Panc1 (cell line): ENCODE measurements around the gene ARRDC5. TPM values are rescaled to one million over a fixed set of nuclear protein-coding genes. Genes with fewer than 3 reads are reported as not detected.

Experiments used
- ATAC-seq: fragments of 200-7000 bp; cut with Tn5 transposase; 2 replicates; pipeline ENCODE4 v1.9.1; 2020; ENCODE audit warnings: mild to moderate bottlenecking, moderate library complexity
- BruUV-seq: library from RNA; stranded (reverse); fragments of 400-500 nt; replicated peaks from 2 replicates; lab custom pipeline; 2021; lab: Mats Ljungman, UMichigan
- CTCF ChIA-PET: fragments of 300-600 bp; sonication (Branson Sonifier 250); formaldehyde crosslinking; loops from one replicate; lab custom pipeline; 2022; ENCODE audit warnings: antibody characterized with exemption; lab: Charles Lee
- POLR2A ChIA-PET: fragments of 300-600 bp; sonication (Branson Sonifier 250); formaldehyde crosslinking; loops from one replicate; lab custom pipeline; 2022; ENCODE audit warnings: antibody characterized with exemption; lab: Charles Lee
- DNase-seq: peaks from one replicate; pipeline ENCODE4 v3.0.0-alpha.2; 2010; ENCODE audit warnings: low read depth, low spot score
- H3K27ac ChIP-seq: 2 replicates; pipeline ENCODE4 v1.5.1; 2011; ENCODE audit warnings: mild to moderate bottlenecking, low read length, inconsistent platforms
- H3K27me3 ChIP-seq: fragments of 200-500 bp; sonication (Bioruptor generic); 2 replicates; pipeline ENCODE4 v1.6.0; 2014; ENCODE audit warnings: low read length, inconsistent platforms; ENCODE audit not compliant: control insufficient read depth, insufficient read depth
- H3K36me3 ChIP-seq: fragments of 200-500 bp; sonication (Bioruptor generic); 2 replicates; pipeline ENCODE4 v1.5.1; 2014; ENCODE audit warnings: inconsistent platforms, mild to moderate bottlenecking, low read length, moderate library complexity; ENCODE audit not compliant: control insufficient read depth, insufficient read depth
- H3K4me1 ChIP-seq: 2 replicates; pipeline ENCODE4 v1.5.1; 2011; ENCODE audit warnings: inconsistent platforms, mild to moderate bottlenecking, low read length, moderate library complexity; ENCODE audit not compliant: control insufficient read depth, insufficient read depth
- H3K4me3 ChIP-seq, 2 experiments: 2 replicates each; pipeline ENCODE4 v1.5.1; 2011 to 2012; ENCODE audit warnings: low read depth in 2 of 2, low read length in 2 of 2, mild to moderate bottlenecking in 2 of 2, inconsistent platforms in 1 of 2, moderate library complexity in 1 of 2
- H3K9me3 ChIP-seq: fragments of 200-500 bp; sonication (Bioruptor generic); 2 replicates; pipeline ENCODE4 v1.5.1; 2014; ENCODE audit warnings: low read depth, mild to moderate bottlenecking, inconsistent platforms, low read length, moderate library complexity; ENCODE audit not compliant: control insufficient read depth, insufficient read depth
- POLR2AphosphoS5 ChIP-seq: IDR thresholded peaks from 2 replicates; pipeline ENCODE4 v1.6.1; 2012; ENCODE audit warnings: mild to moderate bottlenecking, low read depth, low read length, moderate library complexity
- REST ChIP-seq, 2 experiments: IDR thresholded peaks; 2 replicates each; pipeline ENCODE4 v1.6.1; 2011 to 2012; ENCODE audit warnings: low read depth in 2 of 2, control low read depth in 1 of 2, low read length in 1 of 2, mild to moderate bottlenecking in 1 of 2, moderate library complexity in 1 of 2; ENCODE audit not compliant: insufficient read depth in 1 of 2
- SIN3A ChIP-seq: IDR thresholded peaks from 2 replicates; pipeline ENCODE4 v1.6.1; 2012; ENCODE audit warnings: low read depth, mild to moderate bottlenecking, low read length, moderate library complexity, borderline replicate concordance; ENCODE audit not compliant: insufficient read depth
- TCF7L2 ChIP-seq: IDR thresholded peaks from 2 replicates; pipeline ENCODE4 v1.6.1; 2011; ENCODE audit warnings: mild to moderate bottlenecking, low read depth, low read length, inconsistent platforms
- in situ Hi-C: cut with HindIII; loops from 2 replicates; pipeline ENCODE4 v1.10.0; 2016; ENCODE audit warnings: low sequenced_read_pairs, low pct_unique_long_range_greater_than_20kb
- intact Hi-C: fragments of 100-400 bp; cut with micrococcal nuclease; formaldehyde crosslinking; loops from one replicate; pipeline ENCODE4 v1.10.0; 2022; ENCODE audit not compliant: unreplicated experiment
- total RNA-seq: library from RNA; stranded (reverse); gene quantifications from one replicate; pipeline ENCODE4 v1.2.1, GENCODE V29; 2021; ENCODE audit not compliant: unreplicated experiment
- TF ChIP-seq, protein P1 (sequence below): fragments of 450-650 bp; IDR thresholded peaks from 2 replicates; pipeline ENCODE4 v1.5.1; 2017; ENCODE audit warnings: mild to moderate bottlenecking

Gene ARRDC5
- total RNA-seq, 1 experiment from 2014 or later, result not detected

- CTCF ChIA-PET, result no interaction called here
- TF ChIP-seq SIN3A (no peak), POLR2AphosphoS5 (no peak), REST (IDR thresholded peaks at IDR 0.05; ENCODE audit: insufficient read depth in 1 of 2, low read depth in 2 of 2, low read length in 1 of 2) (no peak), TCF7L2 (no peak)
- TF ChIP-seq, protein P1, sequence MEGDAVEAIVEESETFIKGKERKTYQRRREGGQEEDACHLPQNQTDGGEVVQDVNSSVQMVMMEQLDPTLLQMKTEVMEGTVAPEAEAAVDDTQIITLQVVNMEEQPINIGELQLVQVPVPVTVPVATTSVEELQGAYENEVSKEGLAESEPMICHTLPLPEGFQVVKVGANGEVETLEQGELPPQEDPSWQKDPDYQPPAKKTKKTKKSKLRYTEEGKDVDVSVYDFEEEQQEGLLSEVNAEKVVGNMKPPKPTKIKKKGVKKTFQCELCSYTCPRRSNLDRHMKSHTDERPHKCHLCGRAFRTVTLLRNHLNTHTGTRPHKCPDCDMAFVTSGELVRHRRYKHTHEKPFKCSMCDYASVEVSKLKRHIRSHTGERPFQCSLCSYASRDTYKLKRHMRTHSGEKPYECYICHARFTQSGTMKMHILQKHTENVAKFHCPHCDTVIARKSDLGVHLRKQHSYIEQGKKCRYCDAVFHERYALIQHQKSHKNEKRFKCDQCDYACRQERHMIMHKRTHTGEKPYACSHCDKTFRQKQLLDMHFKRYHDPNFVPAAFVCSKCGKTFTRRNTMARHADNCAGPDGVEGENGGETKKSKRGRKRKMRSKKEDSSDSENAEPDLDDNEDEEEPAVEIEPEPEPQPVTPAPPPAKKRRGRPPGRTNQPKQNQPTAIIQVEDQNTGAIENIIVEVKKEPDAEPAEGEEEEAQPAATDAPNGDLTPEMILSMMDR, result no peak
- DNase-seq, result no peak
- Histone ChIP-seq H3K27me3 (no peaks in the 10 kb centered on the region), H3K4me1 (no peaks in the 10 kb centered on the region), H3K4me3 (no peak overlapping the region), H3K36me3 (no peaks in the 10 kb centered on the region), H3K27ac (no peak overlapping the region), H3K9me3 (no peaks in the 10 kb centered on the region)
- intact Hi-C loops (no loop called here), in situ Hi-C loops (no loop called here)
- ATAC-seq, result 0 out of 2 replicates have a peak, but pooled peaks have one; percentile 20
- POLR2A ChIA-PET, result no interaction called here
- BruUV-seq, result no TSS peak
Observed at GRCh38 chr19:4922530-4923275, 20.0 kb upstream of the ARRDC5 start.

GRCh38 chr19:4916292-4917082, 13.8 kb upstream of the ARRDC5 start:
- no peak for TF ChIP-seq POLR2AphosphoS5
- TF ChIP-seq TCF7L2, result no peak
- no peak for TF ChIP-seq SIN3A
- TF ChIP-seq REST (IDR thresholded peaks at IDR 0.05; ENCODE audit: insufficient read depth in 1 of 2, low read depth in 2 of 2, low read length in 1 of 2), result no peak
- TF ChIP-seq, protein P1, result no peak
- in situ Hi-C loops (no loop called here), intact Hi-C loops (no loop called here)
- no peak overlapping the region for H3K27ac ChIP-seq
- ATAC-seq, result no peak
- BruUV-seq, result no TSS peak
- H3K4me3 ChIP-seq, result no peak overlapping the region
- H3K9me3 ChIP-seq, result no peaks in the 10 kb centered on the region
- ChIA-PET CTCF (interaction anchor here (0.6 to 0.7 kb wide), 2 partner anchors 145 to 387 kb away, joined by 3 to 7 read pairs; no protein-coding TSS in a partner anchor), POLR2A (interaction anchor here (0.6 kb wide), 1 partner anchor 679 kb away, joined by 10 read pairs; no protein-coding TSS in a partner anchor)
- no peak for DNase-seq
- H3K36me3 ChIP-seq, result peaks cover 3% of the 10 kb centered on the region; the same call in 1 of the 2 replicates
- no peaks in the 10 kb centered on the region for H3K27me3 ChIP-seq
- H3K4me1 ChIP-seq, result peaks cover 24% of the 10 kb centered on the region
